GM20000 (cell line): Measurements from ENCODE around the gene DEK.

ENCODE experiments used
- DNase-seq: peaks from one replicate; pipeline ENCODE4 v3.0.0; 2012; ENCODE audit warnings: low spot score
- TF ChIP-seq, protein P1 (sequence below): IDR thresholded peaks from 2 replicates; pipeline ENCODE4 v1.5.1; 2012; ENCODE audit warnings: mild to moderate bottlenecking, control low read depth; ENCODE audit errors: extremely low read depth, missing control alignments

DEK gene

DNA sequence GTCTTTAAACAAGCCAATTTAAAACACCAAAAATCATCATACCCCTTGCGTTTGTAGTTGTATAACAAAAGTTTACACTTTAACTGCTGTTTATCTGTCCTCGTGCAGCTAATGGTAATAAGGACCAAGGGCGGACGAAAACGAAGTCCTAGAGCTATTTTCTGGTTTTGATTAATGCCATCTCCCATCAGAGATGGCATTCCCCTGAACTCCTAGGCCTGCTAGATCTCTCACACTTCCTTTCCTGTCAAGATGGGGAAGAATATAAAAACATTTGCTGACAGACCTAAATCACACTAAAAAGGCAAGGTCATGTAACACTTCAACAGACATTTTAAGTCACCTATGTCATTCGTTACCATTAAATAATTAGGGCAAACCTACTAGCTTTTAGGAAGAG lies 9.5 kb downstream of the DEK start:
- no peak for DNase-seq
- TF ChIP-seq, protein P1, sequence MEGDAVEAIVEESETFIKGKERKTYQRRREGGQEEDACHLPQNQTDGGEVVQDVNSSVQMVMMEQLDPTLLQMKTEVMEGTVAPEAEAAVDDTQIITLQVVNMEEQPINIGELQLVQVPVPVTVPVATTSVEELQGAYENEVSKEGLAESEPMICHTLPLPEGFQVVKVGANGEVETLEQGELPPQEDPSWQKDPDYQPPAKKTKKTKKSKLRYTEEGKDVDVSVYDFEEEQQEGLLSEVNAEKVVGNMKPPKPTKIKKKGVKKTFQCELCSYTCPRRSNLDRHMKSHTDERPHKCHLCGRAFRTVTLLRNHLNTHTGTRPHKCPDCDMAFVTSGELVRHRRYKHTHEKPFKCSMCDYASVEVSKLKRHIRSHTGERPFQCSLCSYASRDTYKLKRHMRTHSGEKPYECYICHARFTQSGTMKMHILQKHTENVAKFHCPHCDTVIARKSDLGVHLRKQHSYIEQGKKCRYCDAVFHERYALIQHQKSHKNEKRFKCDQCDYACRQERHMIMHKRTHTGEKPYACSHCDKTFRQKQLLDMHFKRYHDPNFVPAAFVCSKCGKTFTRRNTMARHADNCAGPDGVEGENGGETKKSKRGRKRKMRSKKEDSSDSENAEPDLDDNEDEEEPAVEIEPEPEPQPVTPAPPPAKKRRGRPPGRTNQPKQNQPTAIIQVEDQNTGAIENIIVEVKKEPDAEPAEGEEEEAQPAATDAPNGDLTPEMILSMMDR: no peak

DNA sequence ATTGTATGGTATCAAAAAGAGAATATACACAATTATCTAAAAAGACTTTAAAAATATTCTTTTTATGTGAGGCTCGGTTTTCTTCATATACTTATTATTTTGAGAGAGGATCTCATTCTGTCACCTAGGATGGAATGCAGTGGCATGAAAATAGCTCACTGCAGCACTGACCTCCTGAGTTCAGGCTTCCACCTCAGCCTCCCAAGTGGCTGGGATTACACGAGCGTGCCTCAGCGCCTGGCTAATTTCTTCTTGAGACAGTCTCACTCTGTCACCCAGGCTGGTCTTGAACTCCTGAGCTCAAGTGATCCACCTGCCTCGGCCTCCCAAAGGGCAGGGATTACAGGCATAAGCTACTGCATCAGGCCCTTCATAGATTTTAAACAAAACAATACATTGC lies 10.7 kb downstream of the DEK start:
- TF ChIP-seq, protein P1: no peak
- no peak for DNase-seq

DNA sequence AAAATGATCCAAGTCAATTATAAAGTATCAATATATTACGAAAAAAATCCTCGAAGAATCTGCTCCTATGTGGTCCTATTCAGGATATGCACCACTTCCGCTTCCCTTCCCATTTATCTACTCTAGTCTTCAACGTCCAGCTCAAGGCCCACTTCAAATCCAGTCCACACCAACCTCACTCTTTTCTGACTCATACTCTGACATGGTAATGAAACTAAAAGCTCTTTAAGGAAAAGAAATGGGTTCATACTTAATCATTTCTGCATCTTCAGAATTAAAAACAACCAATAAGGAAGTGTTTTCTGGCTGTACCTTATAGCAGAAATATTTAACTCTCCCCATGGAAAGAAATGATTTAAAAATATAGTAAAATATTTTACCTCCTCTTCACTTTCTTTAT lies 15.1 kb downstream of the DEK start:
- TF ChIP-seq, protein P1: no peak
- DNase-seq: no peak

DNA sequence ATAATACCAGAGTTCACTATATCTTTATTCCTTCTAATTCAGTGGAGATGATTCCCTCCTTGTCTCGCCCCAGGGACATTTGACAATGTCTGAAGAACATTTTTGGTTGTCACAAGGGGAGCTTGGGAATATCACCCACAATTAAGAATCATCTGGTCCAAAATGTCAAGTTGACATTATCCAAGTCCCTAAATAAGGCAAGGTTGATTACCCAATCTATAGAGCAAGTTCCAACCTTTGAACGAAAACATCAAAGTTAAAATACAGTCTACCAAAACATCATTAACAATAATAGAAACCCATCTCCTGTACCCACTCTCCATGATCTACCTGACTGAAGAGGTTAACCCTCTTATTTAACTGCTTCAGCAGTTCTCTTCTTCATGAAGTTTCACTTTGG lies 15.6 kb downstream of the DEK start:
- no peak for DNase-seq
- TF ChIP-seq, protein P1: no peak

DNA sequence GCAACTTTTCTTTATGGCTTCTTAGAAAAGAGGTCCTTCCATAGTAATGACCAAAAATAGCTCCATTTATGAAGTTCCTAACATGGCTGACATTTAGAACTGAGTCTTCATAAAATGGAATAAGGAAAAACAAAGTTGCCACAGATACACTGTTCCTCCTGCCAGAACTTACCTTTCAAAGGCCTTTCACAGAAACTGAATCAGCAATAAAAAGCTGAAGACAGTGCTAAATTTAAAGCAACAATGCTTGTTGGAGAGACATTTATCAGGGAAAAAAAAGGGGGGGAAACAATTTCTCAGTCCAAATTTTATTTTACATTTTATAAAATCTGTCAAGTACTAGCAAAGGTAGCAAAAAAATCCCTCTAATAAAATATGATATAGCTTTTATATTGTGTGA lies 17.3 kb downstream of the DEK start:
- TF ChIP-seq, protein P1: no peak

DNA sequence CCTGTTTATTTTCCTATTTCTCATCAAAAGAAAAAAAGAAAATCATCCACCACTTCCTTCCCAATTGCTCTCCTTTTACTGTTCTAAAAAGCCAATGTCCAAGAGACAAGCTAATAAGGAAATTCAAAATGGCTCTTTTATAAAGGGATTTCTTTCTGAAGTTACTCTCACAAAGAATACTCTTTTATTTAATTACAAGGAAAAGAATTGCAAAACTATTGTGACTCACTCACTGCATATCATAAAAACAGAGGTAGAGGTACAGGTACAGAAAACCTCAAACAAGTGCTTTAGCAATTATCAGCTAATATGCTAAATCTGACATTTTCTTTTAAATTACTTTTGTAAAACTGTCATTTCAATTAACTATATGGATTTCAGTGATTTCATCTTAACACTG lies 18.1 kb downstream of the DEK start:
- DNase-seq: no peak
- TF ChIP-seq, protein P1: no peak

More for the DNA sequence above, 17.3 kb downstream of the DEK start:
- DNase-seq: no peak

DNA sequence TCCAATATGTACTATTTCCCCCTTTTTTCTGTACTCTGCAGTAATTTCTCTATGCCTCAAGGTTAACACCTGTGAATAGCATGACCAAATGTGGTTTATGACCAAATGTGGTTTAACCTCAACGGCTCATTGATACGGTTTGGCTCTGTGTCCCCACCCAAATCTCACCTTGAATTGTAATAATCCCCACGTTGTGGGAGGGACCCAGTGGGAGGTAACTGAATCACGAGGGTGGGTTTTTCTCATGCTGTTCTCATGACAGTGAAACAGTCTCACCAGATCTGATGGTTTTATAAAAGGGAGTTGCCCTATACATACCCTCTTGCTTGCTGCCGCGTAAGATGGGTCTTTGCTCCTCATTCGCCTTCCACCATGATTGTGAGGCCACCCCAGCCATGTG lies 18.7 kb downstream of the DEK start:
- no peak for DNase-seq

More for the DNA sequence above, 18.7 kb downstream of the DEK start:
- TF ChIP-seq, protein P1: no peak
